Parathyroid adenoma (tissue), 2 donors: ENCODE measurements around the gene GPS1.

Experiments used
- H2AFZ ChIP-seq: fragments of 300-600 bp; sonication (generic); one replicate; pipeline ENCODE4 v1.7.0; 2017; ENCODE audit warnings: antibody characterized with exemption, mild to moderate bottlenecking
- H3K27ac ChIP-seq: fragments of 300-600 bp; sonication (generic); one replicate; pipeline ENCODE4 v1.7.0; 2017
- H3K27me3 ChIP-seq: fragments of 300-600 bp; sonication (generic); one replicate; pipeline ENCODE4 v1.7.0; 2017; ENCODE audit warnings: low read length; ENCODE audit not compliant: control insufficient read depth, insufficient read depth
- H3K36me3 ChIP-seq: fragments of 300-600 bp; sonication (generic); one replicate; pipeline ENCODE4 v1.7.0; 2017; ENCODE audit warnings: low read length; ENCODE audit not compliant: control insufficient read depth, insufficient read depth
- H3K4me1 ChIP-seq: fragments of 300-600 bp; sonication (generic); one replicate; pipeline ENCODE4 v1.7.0; 2017; ENCODE audit warnings: control low read depth
- H3K4me2 ChIP-seq: fragments of 300-600 bp; sonication (generic); one replicate; pipeline ENCODE4 v1.7.0; 2017; ENCODE audit warnings: low read length
- H3K4me3 ChIP-seq: fragments of 300-600 bp; sonication (generic); one replicate; pipeline ENCODE4 v1.7.0; 2017; ENCODE audit warnings: low read depth, low read length
- H3K79me2 ChIP-seq: fragments of 300-600 bp; sonication (generic); one replicate; pipeline ENCODE4 v1.7.0; 2017; ENCODE audit warnings: control low read depth
- H3K9ac ChIP-seq: fragments of 300-600 bp; sonication (generic); one replicate; pipeline ENCODE4 v1.7.0; 2017; ENCODE audit warnings: mild to moderate bottlenecking
- H3K9me3 ChIP-seq: fragments of 300-600 bp; sonication (generic); one replicate; pipeline ENCODE4 v1.7.0; 2017; ENCODE audit warnings: low read length; ENCODE audit not compliant: control insufficient read depth
- CTCF ChIP-seq: fragments of 300-600 bp; sonication (generic); IDR thresholded peaks from one replicate; pipeline ENCODE4 v1.7.0; 2017; ENCODE audit warnings: antibody characterized with exemption, mild to moderate bottlenecking
- donor health status: primary hyperparathyroidism.

GPS1 gene

DNA sequence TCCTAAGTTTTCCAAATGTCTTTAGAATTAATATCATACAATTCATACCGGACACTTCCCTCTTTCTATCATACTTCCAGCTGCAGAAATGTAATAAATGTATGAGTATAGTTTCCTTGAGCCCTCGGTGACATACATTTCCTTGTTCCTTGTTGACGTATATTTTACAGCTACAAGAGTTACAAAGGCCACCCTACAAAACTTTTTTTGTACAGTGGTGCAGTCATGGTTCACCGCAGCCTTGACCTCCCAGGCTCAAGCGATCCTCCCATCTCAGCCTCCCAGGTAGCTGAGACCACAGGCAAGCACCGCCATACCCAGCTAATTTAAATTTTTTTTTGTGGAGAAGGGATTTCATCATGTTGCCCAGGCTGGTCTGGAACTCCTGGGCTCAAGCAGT is 21.1 kb downstream of the GPS1 start:
- H2AFZ ChIP-seq, result no peak overlapping the region
- H3K9me3 ChIP-seq, result no peaks in the 10 kb centered on the region
- no peak overlapping the region for H3K4me2 ChIP-seq
- H3K79me2 ChIP-seq, result no peaks in the 10 kb centered on the region
- H3K4me3 ChIP-seq, result no peak overlapping the region
- H3K9ac ChIP-seq, result no peak overlapping the region
- no peaks in the 10 kb centered on the region for H3K4me1 ChIP-seq
- H3K27ac ChIP-seq, result no peak overlapping the region
- TF ChIP-seq CTCF, result no peak
- H3K36me3 ChIP-seq, result no peaks in the 10 kb centered on the region
- no peaks in the 10 kb centered on the region for H3K27me3 ChIP-seq

GRCh38 chr17:82073446-82073845 is 21.7 kb downstream of the GPS1 start:
- no peaks in the 10 kb centered on the region for H3K9me3 ChIP-seq
- no peak overlapping the region for H2AFZ ChIP-seq
- no peaks in the 10 kb centered on the region for H3K36me3 ChIP-seq
- H3K9ac ChIP-seq, result no peak overlapping the region
- no peaks in the 10 kb centered on the region for H3K79me2 ChIP-seq
- no peak overlapping the region for H3K4me2 ChIP-seq
- no peaks in the 10 kb centered on the region for H3K4me1 ChIP-seq
- H3K27me3 ChIP-seq, result no peaks in the 10 kb centered on the region
- no peak for TF ChIP-seq CTCF
- no peak overlapping the region for H3K27ac ChIP-seq
- H3K4me3 ChIP-seq, result no peak overlapping the region

- H2AFZ ChIP-seq, result no peak overlapping the region
- H3K4me1 ChIP-seq, result no peaks in the 10 kb centered on the region
- no peak overlapping the region for H3K4me3 ChIP-seq
- H3K27me3 ChIP-seq, result no peaks in the 10 kb centered on the region
- no peaks in the 10 kb centered on the region for H3K36me3 ChIP-seq
- TF ChIP-seq CTCF, result no peak
- H3K9me3 ChIP-seq, result no peaks in the 10 kb centered on the region
- H3K4me2 ChIP-seq, result no peak overlapping the region
- H3K79me2 ChIP-seq, result no peaks in the 10 kb centered on the region
- no peak overlapping the region for H3K27ac ChIP-seq
- H3K9ac ChIP-seq, result no peak overlapping the region
Measured at GRCh38 chr17:82076018-82076784, 24.5 kb downstream of the GPS1 start.

DNA sequence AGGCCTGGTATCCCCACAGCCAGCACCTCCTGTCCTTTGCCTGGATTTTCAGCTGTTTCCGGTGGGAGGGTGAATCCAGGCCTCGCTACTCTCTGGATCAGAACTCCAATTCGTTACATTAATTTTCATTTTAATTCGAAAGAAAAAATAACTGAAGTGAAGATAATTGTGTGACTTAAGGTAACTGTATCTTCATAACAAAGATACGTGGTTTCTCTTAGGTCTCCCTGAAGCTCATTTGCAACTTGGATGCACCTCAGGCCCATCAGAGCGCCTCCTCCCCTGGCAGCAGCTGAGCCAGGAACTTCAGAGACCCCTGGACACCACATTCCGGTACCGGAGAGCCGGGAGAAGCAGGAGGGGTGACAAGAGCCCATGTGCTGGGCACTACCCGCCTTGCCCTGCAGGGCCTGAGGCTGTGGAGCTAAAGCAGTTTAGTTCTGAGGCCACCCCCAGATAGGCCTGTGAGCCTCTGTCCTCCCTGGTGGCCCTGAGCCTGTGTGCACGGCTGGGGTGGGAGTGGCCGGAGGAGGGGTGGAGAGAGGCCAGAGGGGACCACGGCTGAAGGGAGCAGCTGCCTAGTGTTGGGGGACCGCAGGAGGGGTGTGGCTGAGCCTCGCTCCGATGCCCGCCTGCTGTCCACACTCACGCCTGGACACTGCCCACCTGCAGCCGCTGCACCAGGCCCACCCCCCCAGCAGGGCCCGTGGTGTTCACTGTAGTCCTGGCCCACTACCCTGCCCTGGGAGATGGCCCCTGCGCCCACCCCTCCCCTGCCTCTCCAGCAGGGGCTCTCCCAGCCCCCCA is 25.3 kb downstream of the GPS1 start:
- Histone ChIP-seq H3K79me2 (no peaks in the 10 kb centered on the region), H3K4me2 (no peak overlapping the region), H3K4me1 (no peaks in the 10 kb centered on the region), H3K27ac (no peak overlapping the region), H3K9me3 (no peaks in the 10 kb centered on the region), H3K4me3 (no peak overlapping the region), H2AFZ (no peak overlapping the region), H3K27me3 (no peaks in the 10 kb centered on the region), H3K36me3 (no peaks in the 10 kb centered on the region), H3K9ac (no peak overlapping the region)
- no peak for TF ChIP-seq CTCF
